Loucy (cell line): Measurements from ENCODE around the gene KIAA0930.

Experiments
- H2AFZ ChIP-seq: fragments of 200-600 bp; sonication (generic); 2 replicates; pipeline ENCODE4 v1.6.0; 2016; ENCODE audit warnings: antibody characterized with exemption, mild to moderate bottlenecking, low read length, moderate library complexity
- H3F3A ChIP-seq: fragments of 200-600 bp; 2 replicates; pipeline ENCODE4 v1.6.0; 2016; ENCODE audit warnings: antibody characterized with exemption, low read depth, mild to moderate bottlenecking
- H3K27me3 ChIP-seq: fragments of 200-600 bp; sonication (generic); 2 replicates; pipeline ENCODE4 v1.6.1; 2014; ENCODE audit warnings: low read length, mild to moderate bottlenecking; ENCODE audit not compliant: insufficient read depth, poor library complexity, severe bottlenecking
- H3K36me3 ChIP-seq: fragments of 200-600 bp; sonication (generic); 2 replicates; pipeline ENCODE4 v1.6.1; 2016; ENCODE audit warnings: low read length; ENCODE audit not compliant: insufficient read depth
- H3K4me1 ChIP-seq: fragments of 200-600 bp; sonication (generic); 2 replicates; pipeline ENCODE4 v1.5.1; 2014; ENCODE audit warnings: low read length, mild to moderate bottlenecking; ENCODE audit not compliant: insufficient read depth, poor library complexity, severe bottlenecking
- H3K4me2 ChIP-seq: fragments of 200-600 bp; sonication (generic); 2 replicates; pipeline ENCODE4 v1.6.0; 2014; ENCODE audit warnings: antibody characterized with exemption, low read length, low read depth, mild to moderate bottlenecking; ENCODE audit not compliant: poor library complexity, severe bottlenecking
- H3K4me3 ChIP-seq: fragments of 200-600 bp; sonication (generic); 2 replicates; pipeline ENCODE4 v1.5.1; 2014; ENCODE audit warnings: low read length, mild to moderate bottlenecking, mixed read lengths; ENCODE audit not compliant: poor library complexity, severe bottlenecking
- H3K79me2 ChIP-seq: fragments of 200-600 bp; sonication (generic); 2 replicates; pipeline ENCODE4 v1.6.1; 2014; ENCODE audit warnings: low read length; ENCODE audit not compliant: insufficient read depth
- H3K9ac ChIP-seq: fragments of 200-600 bp; sonication (generic); 2 replicates; pipeline ENCODE4 v1.6.0; 2014; ENCODE audit warnings: mild to moderate bottlenecking, low read depth, low read length, moderate library complexity; ENCODE audit not compliant: poor library complexity, severe bottlenecking
- H3K9me2 ChIP-seq: fragments of 200-600 bp; sonication (generic); replicated peaks from 2 replicates; pipeline ENCODE4 v1.6.1; 2016; ENCODE audit warnings: low read depth, low read length, mixed read lengths
- H3K9me3 ChIP-seq: fragments of 200-600 bp; sonication (generic); 2 replicates; pipeline ENCODE4 v1.6.1; 2014; ENCODE audit warnings: mild to moderate bottlenecking, antibody characterized with exemption, low read length, low read depth; ENCODE audit not compliant: insufficient read depth
- H4K20me1 ChIP-seq: fragments of 200-600 bp; sonication (generic); 2 replicates; pipeline ENCODE4 v1.6.0; 2014; ENCODE audit warnings: antibody characterized with exemption, low read length, mild to moderate bottlenecking; ENCODE audit not compliant: insufficient read depth, poor library complexity, severe bottlenecking
- EZH2phosphoT487 ChIP-seq: fragments of 200-600 bp; IDR thresholded peaks from 2 replicates; pipeline ENCODE4 v1.6.1; 2018; ENCODE audit warnings: antibody characterized with exemption, mild to moderate bottlenecking, moderate library complexity, borderline replicate concordance
- TF ChIP-seq, protein P1 (sequence below): fragments of 200-600 bp; sonication (generic); conservative IDR thresholded peaks from 2 replicates; pipeline ENCODE4 v1.5.1; 2014; ENCODE audit warnings: mild to moderate bottlenecking, antibody characterized with exemption, low read length

Gene KIAA0930

DNA sequence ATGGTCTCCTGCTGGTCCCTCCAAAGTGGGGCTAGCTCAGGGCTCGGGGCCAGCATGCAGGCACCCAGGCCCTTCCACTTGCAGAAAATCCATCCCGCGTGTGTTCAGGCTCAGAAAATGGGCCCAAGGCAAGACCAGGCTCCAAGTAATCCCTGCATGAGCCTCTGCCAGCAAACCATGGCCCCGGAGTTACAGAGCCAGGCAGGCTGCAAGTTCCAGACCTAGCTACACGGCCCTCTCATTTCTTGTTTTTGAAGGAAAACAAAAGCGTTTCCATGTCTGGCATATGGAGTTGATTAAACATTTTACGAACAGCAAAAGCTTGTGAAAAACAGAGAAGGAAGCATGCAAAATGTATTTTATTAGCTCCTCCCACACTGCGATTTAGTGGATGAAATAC lies 29.7 kb downstream of the KIAA0930 start:
- H3K36me3 ChIP-seq: no peaks in the 10 kb centered on the region
- no peaks in the 10 kb centered on the region for H3K4me1 ChIP-seq
- H2AFZ ChIP-seq: no peak overlapping the region
- H3K4me2 ChIP-seq: no peak overlapping the region
- TF ChIP-seq EZH2phosphoT487: no peak
- TF ChIP-seq, protein P1, sequence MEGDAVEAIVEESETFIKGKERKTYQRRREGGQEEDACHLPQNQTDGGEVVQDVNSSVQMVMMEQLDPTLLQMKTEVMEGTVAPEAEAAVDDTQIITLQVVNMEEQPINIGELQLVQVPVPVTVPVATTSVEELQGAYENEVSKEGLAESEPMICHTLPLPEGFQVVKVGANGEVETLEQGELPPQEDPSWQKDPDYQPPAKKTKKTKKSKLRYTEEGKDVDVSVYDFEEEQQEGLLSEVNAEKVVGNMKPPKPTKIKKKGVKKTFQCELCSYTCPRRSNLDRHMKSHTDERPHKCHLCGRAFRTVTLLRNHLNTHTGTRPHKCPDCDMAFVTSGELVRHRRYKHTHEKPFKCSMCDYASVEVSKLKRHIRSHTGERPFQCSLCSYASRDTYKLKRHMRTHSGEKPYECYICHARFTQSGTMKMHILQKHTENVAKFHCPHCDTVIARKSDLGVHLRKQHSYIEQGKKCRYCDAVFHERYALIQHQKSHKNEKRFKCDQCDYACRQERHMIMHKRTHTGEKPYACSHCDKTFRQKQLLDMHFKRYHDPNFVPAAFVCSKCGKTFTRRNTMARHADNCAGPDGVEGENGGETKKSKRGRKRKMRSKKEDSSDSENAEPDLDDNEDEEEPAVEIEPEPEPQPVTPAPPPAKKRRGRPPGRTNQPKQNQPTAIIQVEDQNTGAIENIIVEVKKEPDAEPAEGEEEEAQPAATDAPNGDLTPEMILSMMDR: no peak
- no peaks in the 10 kb centered on the region for H3K79me2 ChIP-seq
- no peaks in the 10 kb centered on the region for H4K20me1 ChIP-seq
- H3K9ac ChIP-seq: no peak overlapping the region
- H3K27me3 ChIP-seq: no peaks in the 10 kb centered on the region
- H3K9me3 ChIP-seq: no peaks in the 10 kb centered on the region
- H3K4me3 ChIP-seq: no peak overlapping the region
- no peaks in the 10 kb centered on the region for H3K9me2 ChIP-seq
- H3F3A ChIP-seq: no peaks in the 10 kb centered on the region

DNA sequence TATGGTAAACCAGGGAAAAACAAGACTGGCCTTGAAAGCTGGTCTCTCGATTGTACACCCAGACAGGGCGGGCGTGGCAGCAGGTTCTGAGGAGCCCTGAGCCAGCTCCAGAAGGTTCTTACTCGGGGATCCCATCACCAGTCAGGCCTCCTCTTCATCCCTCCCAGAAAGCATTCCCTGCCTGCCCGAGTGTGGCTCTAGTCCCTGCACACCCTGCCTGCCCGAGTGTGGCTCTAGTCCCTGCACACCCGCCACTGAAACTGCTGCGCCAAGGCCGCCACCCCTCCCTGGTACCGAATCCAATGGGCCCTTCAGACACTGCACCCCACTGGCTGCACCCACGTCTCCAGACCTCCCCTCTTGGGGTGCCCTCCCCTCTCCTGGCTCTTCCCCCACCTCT lies 30.1 kb downstream of the KIAA0930 start:
- H3K9me3 ChIP-seq: no peaks in the 10 kb centered on the region
- no peaks in the 10 kb centered on the region for H3K9me2 ChIP-seq
- no peak overlapping the region for H3K4me2 ChIP-seq
- no peaks in the 10 kb centered on the region for H3K36me3 ChIP-seq
- no peaks in the 10 kb centered on the region for H3K79me2 ChIP-seq
- no peak overlapping the region for H2AFZ ChIP-seq
- H3K4me3 ChIP-seq: no peak overlapping the region
- no peaks in the 10 kb centered on the region for H3K27me3 ChIP-seq
- H4K20me1 ChIP-seq: no peaks in the 10 kb centered on the region
- TF ChIP-seq EZH2phosphoT487: no peak
- TF ChIP-seq, protein P1: no peak
- no peaks in the 10 kb centered on the region for H3K4me1 ChIP-seq
- no peaks in the 10 kb centered on the region for H3F3A ChIP-seq
- no peak overlapping the region for H3K9ac ChIP-seq

DNA sequence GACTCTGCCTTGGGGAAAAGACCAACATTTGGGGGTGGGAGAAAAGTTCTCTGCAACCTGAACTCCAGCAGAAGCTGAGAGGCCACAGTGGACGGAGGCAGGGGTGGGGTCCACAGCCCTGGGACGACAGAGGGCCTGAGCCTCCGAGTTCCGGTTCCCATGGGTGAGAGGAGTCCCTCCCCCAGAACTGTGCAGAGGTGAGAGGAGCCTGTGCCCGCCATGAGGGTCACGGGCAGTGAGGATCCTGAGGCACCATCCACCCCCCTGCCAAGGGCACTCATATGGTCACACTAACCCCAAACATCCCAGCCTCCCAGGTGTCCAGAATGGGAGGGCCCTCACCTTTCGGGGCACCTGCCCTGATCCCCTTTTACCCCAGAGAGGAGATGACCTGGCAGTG lies 30.5 kb downstream of the KIAA0930 start:
- Histone ChIP-seq H3K79me2 (no peaks in the 10 kb centered on the region), H3K27me3 (no peaks in the 10 kb centered on the region), H3K36me3 (no peaks in the 10 kb centered on the region), H3K4me3 (no peak overlapping the region), H3K4me1 (no peaks in the 10 kb centered on the region), H2AFZ (no peak overlapping the region), H3K9me2 (no peaks in the 10 kb centered on the region), H3K4me2 (no peak overlapping the region), H3F3A (no peaks in the 10 kb centered on the region), H3K9ac (no peak overlapping the region), H3K9me3 (no peaks in the 10 kb centered on the region), H4K20me1 (no peaks in the 10 kb centered on the region)
- TF ChIP-seq, protein P1: no peak
- no peak for TF ChIP-seq EZH2phosphoT487
